HepG2 (cell line): ENCODE measurements around the gene OR1I1. TPM values are rescaled to one million over a fixed set of nuclear protein-coding genes. Genes with fewer than 3 reads are reported as not detected.

Experiments used
- ATAC-seq: fragments of 200-7000 bp; cut with Tn5 transposase; 3 replicates; pipeline ENCODE4 v1.9.1; 2020; ENCODE audit warnings: mild to moderate bottlenecking, moderate library complexity
- BruUV-seq: library from RNA; stranded (reverse); fragments of 400-500 nt; replicated peaks from 2 replicates; lab custom pipeline; 2021; lab: Mats Ljungman, UMichigan
- CTCF ChIA-PET: fragments of 300-600 bp; formaldehyde crosslinking; extraction: SDS; loops from one replicate; lab custom pipeline; 2021; ENCODE audit warnings: low total read pairs, inconsistent platforms, low intra/inter-chr PET ratio; lab: Yijun Ruan, JAX
- POLR2A ChIA-PET: fragments of 350-600 bp; sonication (Branson Sonifier 250); formaldehyde crosslinking; loops from one replicate; lab custom pipeline; 2020; ENCODE audit warnings: antibody characterized with exemption, inconsistent platforms; lab: Yijun Ruan, JAX
- DNase-seq: peaks from one replicate; pipeline ENCODE4 v3.0.0-alpha.2; 2015; ENCODE audit warnings: low spot score
- FAIRE-seq: peaks from 3 replicates; lab custom pipeline; 2011; peaks lifted over from hg19 to GRCh38; lab: Jason Lieb, UNC
- H2AFZ ChIP-seq: one replicate; pipeline ENCODE4 v1.6.1; 2011; ENCODE audit warnings: low read length, inconsistent platforms
- H3K27ac ChIP-seq: fragments of 300-600 bp; 3 replicates; pipeline ENCODE4 v1.8.0; 2011; ENCODE audit warnings: mixed run types, mild to moderate bottlenecking, mixed read lengths, low read length, inconsistent platforms; ENCODE audit not compliant: insufficient read depth; ENCODE audit errors: extremely low read length
- H3K27me3 ChIP-seq, 2 experiments: fragments of 200-600 bp in 1 of 2; 2 replicates in 1 of 2; 3 replicates in 1 of 2; pipeline versions ENCODE4 v1.6.0 to v1.8.0; 2011; ENCODE audit warnings: low read length in 2 of 2, mild to moderate bottlenecking in 2 of 2, moderate library complexity in 2 of 2, inconsistent platforms in 1 of 2; ENCODE audit not compliant: insufficient read depth in 2 of 2, control insufficient read depth in 1 of 2
- H3K36me3 ChIP-seq, 2 experiments: fragments of 200-600 bp in 1 of 2; replicated peaks in 1 of 2; 2 replicates in 1 of 2; 3 replicates in 1 of 2; pipeline versions ENCODE4 v1.5.1 to v1.8.0; 2011; ENCODE audit warnings: low read length in 2 of 2, inconsistent platforms in 1 of 2; ENCODE audit not compliant: insufficient read depth in 2 of 2, control insufficient read depth in 1 of 2
- H3K4me1 ChIP-seq: 2 replicates; pipeline ENCODE4 v1.5.1; 2012; ENCODE audit warnings: low read length, inconsistent platforms; ENCODE audit not compliant: insufficient read depth
- H3K4me2 ChIP-seq: 2 replicates; pipeline ENCODE4 v1.6.0; 2011; ENCODE audit warnings: low read depth, low read length, inconsistent platforms
- H3K4me3 ChIP-seq, 3 experiments: fragments of 200-600 bp in 1 of 3; sonication (generic), shearing (Covaris generic) in 1 of 3; replicated peaks in 1 of 3; 2 replicates each; pipeline ENCODE4 v1.5.1; 2011 to 2016; ENCODE audit warnings: low read length in 3 of 3, inconsistent platforms in 2 of 3, low read depth in 2 of 3, mild to moderate bottlenecking in 2 of 3, control low read depth in 1 of 3, mixed read lengths in 1 of 3; ENCODE audit not compliant: insufficient read depth in 1 of 3
- H3K79me2 ChIP-seq: one replicate; pipeline ENCODE4 v1.6.1; 2011; ENCODE audit warnings: low read length, inconsistent platforms; ENCODE audit not compliant: insufficient read depth
- H3K9ac ChIP-seq: 2 replicates; pipeline ENCODE4 v1.6.0; 2011; ENCODE audit warnings: mild to moderate bottlenecking, low read depth, low read length, inconsistent platforms; ENCODE audit not compliant: insufficient read depth
- H3K9me3 ChIP-seq: 2 replicates; pipeline ENCODE4 v1.5.1; 2012; ENCODE audit warnings: mild to moderate bottlenecking, low read length
- H4K20me1 ChIP-seq: 2 replicates; pipeline ENCODE4 v1.6.0; 2011; ENCODE audit warnings: inconsistent platforms, mild to moderate bottlenecking, low read length, moderate library complexity; ENCODE audit not compliant: insufficient read depth
- BRD4 ChIP-seq: sonication (generic); formaldehyde crosslinking; IDR thresholded peaks from 2 replicates; pipeline ENCODE4 v1.4.0; 2020; ENCODE audit warnings: missing genetic modification reagents
- FOXM1 ChIP-seq: sonication (generic); formaldehyde crosslinking; IDR thresholded peaks from 2 replicates; pipeline ENCODE4 v1.5.0; 2020; ENCODE audit warnings: missing genetic modification reagents
- GPN1 ChIP-seq: sonication (generic); formaldehyde crosslinking; IDR thresholded peaks from 2 replicates; pipeline ENCODE4 v1.5.1; 2020; ENCODE audit warnings: missing genetic modification reagents, borderline replicate concordance
- NR1H2 ChIP-seq: sonication (generic); formaldehyde crosslinking; IDR thresholded peaks from 2 replicates; pipeline ENCODE4 v1.8.1; 2022; ENCODE audit warnings: low read depth, missing genetic modification reagents, borderline replicate concordance
- RAD51 ChIP-seq: fragments of 450-650 bp; IDR thresholded peaks from 2 replicates; pipeline ENCODE4 v1.6.1; 2016; ENCODE audit warnings: borderline replicate concordance
- RELA ChIP-seq: sonication (generic); formaldehyde crosslinking; IDR thresholded peaks from 2 replicates; pipeline ENCODE4 v1.4.0; 2020; ENCODE audit warnings: missing genetic modification reagents
- SKI ChIP-seq: fragments of 450-650 bp; IDR thresholded peaks from one replicate; pipeline ENCODE4 v1.6.1; 2018; ENCODE audit warnings: mild to moderate bottlenecking; ENCODE audit not compliant: partially characterized antibody
- TCF7L2 ChIP-seq: IDR thresholded peaks from 2 replicates; pipeline ENCODE4 v1.6.1; 2011; ENCODE audit warnings: mild to moderate bottlenecking, low read depth, low read length, moderate library complexity
- ZMYM2 ChIP-seq: sonication (generic); formaldehyde crosslinking; IDR thresholded peaks from 2 replicates; pipeline ENCODE4 v1.8.0; 2022; ENCODE audit warnings: mild to moderate bottlenecking, missing genetic modification reagents
- ZNF451 ChIP-seq: sonication (generic); formaldehyde crosslinking; IDR thresholded peaks from 2 replicates; pipeline ENCODE4 v1.5.0; 2020; ENCODE audit warnings: mild to moderate bottlenecking, missing genetic modification reagents
- ZNF891 ChIP-seq: sonication (generic); formaldehyde crosslinking; IDR thresholded peaks from 2 replicates; pipeline ENCODE4 v1.5.0; 2020; ENCODE audit warnings: mild to moderate bottlenecking, missing genetic modification reagents
- WGBS: methylation state at CpG from one replicate; pipeline ENCODE4 v1.1.6; 2017; ENCODE audit warnings: low lambda C conversion rate; 5-methylcytosine and 5-hydroxymethylcytosine counted together
- in situ Hi-C: cut with HindIII; loops from 2 replicates; pipeline ENCODE4 v1.10.0; 2017; ENCODE audit warnings: low pct_unique_long_range_greater_than_20kb; ENCODE audit not compliant: extremely low pct_ligation_motif_present
- intact Hi-C: fragments of 100-400 bp; cut with micrococcal nuclease; formaldehyde crosslinking; loops from one replicate; pipeline ENCODE4 v1.10.0; 2022; ENCODE audit not compliant: unreplicated experiment
- polyA plus RNA-seq, 8 experiments: library from polyadenylated mRNA; depleted of rRNA in 3 of 8; stranded (reverse) in 7 of 8; unstranded in 1 of 8; fragments of >200 nt; fragmentation: Illumina TruSeq in 4 of 8; extraction: Trizol in 4 of 8; gene quantifications; 2 replicates each; pipeline versions ENCODE4 v1.2.1 to v1.2.3, GENCODE V29; 2011 to 2016; ENCODE audit warnings: low read depth in 4 of 8, missing spikeins in 1 of 8, mixed read lengths in 1 of 8; ENCODE audit not compliant: insufficient read depth in 1 of 8
- total RNA-seq, 5 experiments: library from RNA; depleted of rRNA; stranded (reverse); fragments of >200 nt; fragmentation: Illumina TruSeq; extraction: Trizol; gene quantifications; 2 replicates each; pipeline ENCODE4 v1.2.3, GENCODE V29; 2016; ENCODE audit warnings: low read depth in 1 of 5
- TF ChIP-seq, protein P1 (sequence below): sonication (generic); formaldehyde crosslinking; conservative IDR thresholded peaks from 2 replicates; pipeline ENCODE4 v1.8.0; 2022; ENCODE audit warnings: mild to moderate bottlenecking, moderate library complexity, missing genetic modification reagents
- TF ChIP-seq, protein P2 (sequence below): sonication (generic); formaldehyde crosslinking; IDR thresholded peaks from 2 replicates; pipeline ENCODE4 v1.5.0; 2020; ENCODE audit warnings: missing genetic modification reagents, mild to moderate bottlenecking, borderline replicate concordance

The OR1I1 gene
- total and polyA plus RNA-seq, 2 of the 13 experiments (the other 11 are each of a cell fraction or from before 2014, with no cell fraction given) = not detected

DNA sequence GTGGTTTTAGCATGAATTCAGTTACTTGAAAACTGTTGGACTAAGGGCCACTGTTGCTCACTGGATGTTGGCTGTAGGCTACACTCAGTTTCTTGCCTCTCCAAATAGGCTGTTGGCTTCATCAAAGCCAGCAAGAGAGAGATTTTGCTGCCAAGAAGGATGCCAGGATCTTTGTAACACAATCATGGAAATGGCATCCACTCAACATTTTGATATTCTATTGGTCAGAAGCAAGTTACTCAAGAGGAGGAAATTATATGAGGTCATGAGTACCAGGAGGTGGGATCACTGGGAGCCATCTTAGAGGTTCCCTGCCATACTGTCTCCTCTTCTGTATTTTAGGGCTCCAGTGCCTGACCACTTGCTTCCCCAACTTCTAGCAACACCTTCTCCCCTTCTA lies 55.8 kb downstream of the OR1I1 start (continued):
- TF ChIP-seq, protein P1, sequence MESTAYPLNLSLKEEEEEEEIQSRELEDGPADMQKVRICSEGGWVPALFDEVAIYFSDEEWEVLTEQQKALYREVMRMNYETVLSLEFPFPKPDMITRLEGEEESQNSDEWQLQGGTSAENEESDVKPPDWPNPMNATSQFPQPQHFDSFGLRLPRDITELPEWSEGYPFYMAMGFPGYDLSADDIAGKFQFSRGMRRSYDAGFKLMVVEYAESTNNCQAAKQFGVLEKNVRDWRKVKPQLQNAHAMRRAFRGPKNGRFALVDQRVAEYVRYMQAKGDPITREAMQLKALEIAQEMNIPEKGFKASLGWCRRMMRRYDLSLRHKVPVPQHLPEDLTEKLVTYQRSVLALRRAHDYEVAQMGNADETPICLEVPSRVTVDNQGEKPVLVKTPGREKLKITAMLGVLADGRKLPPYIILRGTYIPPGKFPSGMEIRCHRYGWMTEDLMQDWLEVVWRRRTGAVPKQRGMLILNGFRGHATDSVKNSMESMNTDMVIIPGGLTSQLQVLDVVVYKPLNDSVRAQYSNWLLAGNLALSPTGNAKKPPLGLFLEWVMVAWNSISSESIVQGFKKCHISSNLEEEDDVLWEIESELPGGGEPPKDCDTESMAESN (CRISPR knock-in tag) = no peak
- no peak for TF ChIP-seq NR1H2 (CRISPR knock-in tag)
- TF ChIP-seq BRD4 (CRISPR knock-in tag) = no peak
- TF ChIP-seq ZNF891 (CRISPR knock-in tag) = no peak
- no peak for TF ChIP-seq SKI

DNA sequence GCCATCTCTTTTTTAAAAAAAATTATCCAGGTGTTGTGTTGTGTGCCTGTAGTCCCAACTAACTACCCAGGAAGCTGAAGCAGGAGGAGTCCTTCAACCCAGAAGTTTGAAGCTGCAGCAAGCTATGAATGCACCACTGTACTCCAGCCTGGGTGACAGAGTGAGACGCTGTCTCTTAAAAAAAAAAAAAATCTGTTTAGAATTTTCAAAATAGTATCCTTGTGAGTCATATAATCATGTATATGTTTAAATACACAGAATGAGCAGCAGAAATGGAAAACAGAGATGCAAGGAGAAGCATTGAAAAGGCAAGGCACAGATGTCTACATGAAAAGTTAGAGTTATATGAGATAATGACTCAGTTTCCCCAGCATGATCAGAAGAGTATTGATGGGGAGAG lies 56.4 kb downstream of the OR1I1 start:
- TF ChIP-seq, protein P2, sequence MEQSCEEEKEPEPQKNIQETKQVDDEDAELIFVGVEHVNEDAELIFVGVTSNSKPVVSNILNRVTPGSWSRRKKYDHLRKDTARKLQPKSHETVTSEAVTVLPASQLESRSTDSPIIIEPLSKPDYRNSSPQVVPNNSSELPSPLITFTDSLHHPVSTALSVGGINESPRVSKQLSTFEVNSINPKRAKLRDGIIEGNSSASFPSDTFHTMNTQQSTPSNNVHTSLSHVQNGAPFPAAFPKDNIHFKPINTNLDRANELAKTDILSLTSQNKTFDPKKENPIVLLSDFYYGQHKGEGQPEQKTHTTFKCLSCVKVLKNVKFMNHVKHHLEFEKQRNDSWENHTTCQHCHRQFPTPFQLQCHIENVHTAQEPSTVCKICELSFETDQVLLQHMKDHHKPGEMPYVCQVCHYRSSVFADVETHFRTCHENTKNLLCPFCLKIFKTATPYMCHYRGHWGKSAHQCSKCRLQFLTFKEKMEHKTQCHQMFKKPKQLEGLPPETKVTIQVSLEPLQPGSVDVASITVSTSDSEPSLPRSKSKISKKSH = no peak
- TF ChIP-seq TCF7L2 (no peak), GPN1 (no peak), RAD51 (no peak), FOXM1 (CRISPR knock-in tag) (no peak), ZMYM2 (CRISPR knock-in tag) (no peak), RELA (CRISPR knock-in tag) (no peak), ZNF451 (CRISPR knock-in tag) (no peak)
- intact Hi-C loops (no loop called here), in situ Hi-C loops (no loop called here)
- Histone ChIP-seq H3K36me3 (no peaks in the 10 kb centered on the region), H3K9ac (no peak overlapping the region), H3K27ac (no peak overlapping the region), H3K27me3 (no peaks in the 10 kb centered on the region), H3K79me2 (no peaks in the 10 kb centered on the region), H3K4me1 (no peaks in the 10 kb centered on the region), H3K4me2 (no peak overlapping the region), H4K20me1 (no peaks in the 10 kb centered on the region), H3K9me3 (no peaks in the 10 kb centered on the region), H3K4me3 (no peak overlapping the region), H2AFZ (no peak overlapping the region)
- ATAC-seq (no peak), FAIRE-seq (no peak), DNase-seq (no peak)
- POLR2A ChIA-PET = no interaction called here
- CTCF ChIA-PET = no interaction called here
- BruUV-seq = no TSS peak
- 12% methylated on average over 1 of the region's 1 CpG for WGBS
